A549 (cell line): ENCODE results near the gene PSMC3IP.

Experiments
- CEBPB ChIP-seq, 2 experiments: fragments of >200 bp in 1 of 2; sonication (Bioruptor Twin) in 1 of 2; formaldehyde crosslinking in 1 of 2; IDR thresholded peaks; 2 replicates each; pipeline ENCODE4 v1.6.1; 2012 to 2016
- CHD4 ChIP-seq: fragments of 200-600 bp; sonication (generic); IDR thresholded peaks from 2 replicates; pipeline ENCODE4 v1.6.1; 2016; ENCODE audit warnings: antibody characterized with exemption, mild to moderate bottlenecking, borderline replicate concordance
- EP300 ChIP-seq, 2 experiments: fragments of >200 bp; sonication (Bioruptor Twin); formaldehyde crosslinking; IDR thresholded peaks; 2 replicates in 1 of 2; 3 replicates in 1 of 2; pipeline ENCODE4 v1.6.1; 2016 to 2017
- FOSB ChIP-seq: fragments of 250-450 bp; sonication (Bioruptor Pico); IDR thresholded peaks from 2 replicates; pipeline ENCODE4 v1.5.0; 2020; ENCODE audit warnings: mild to moderate bottlenecking, moderate library complexity
- PHF8 ChIP-seq: fragments of 200-600 bp; sonication (generic); IDR thresholded peaks from 2 replicates; pipeline ENCODE4 v1.6.1; 2016; ENCODE audit warnings: low read depth, mild to moderate bottlenecking, antibody characterized with exemption, moderate library complexity, borderline replicate concordance
- POLR2A ChIP-seq: IDR thresholded peaks from 2 replicates; pipeline ENCODE4 v1.6.1; 2012; ENCODE audit warnings: mild to moderate bottlenecking, low read length
- RAD21 ChIP-seq, 2 experiments: fragments of >200 bp in 1 of 2; sonication (Bioruptor Twin) in 1 of 2; formaldehyde crosslinking in 1 of 2; IDR thresholded peaks in 1 of 2; conservative IDR thresholded peaks in 1 of 2; 2 replicates in 1 of 2; 3 replicates in 1 of 2; pipeline ENCODE4 v1.6.1; 2012 to 2018; ENCODE audit warnings: inconsistent platforms in 1 of 2
- RARB ChIP-seq: fragments of 250-450 bp; sonication (Bioruptor Pico); IDR thresholded peaks from 2 replicates; pipeline ENCODE4 v1.8.0; 2021; ENCODE audit warnings: mild to moderate bottlenecking, moderate library complexity
- SMC3 ChIP-seq: fragments of >200 bp; sonication (Bioruptor Twin); formaldehyde crosslinking; IDR thresholded peaks from 3 replicates; pipeline ENCODE4 v1.6.1; 2018; ENCODE audit warnings: inconsistent platforms
- TF ChIP-seq, protein P1 (sequence below): fragments of >200 bp; sonication (Bioruptor Twin); formaldehyde crosslinking; IDR thresholded peaks from 3 replicates; pipeline ENCODE4 v1.5.1; 2016
- TF ChIP-seq, protein P2 (sequence below): fragments of 450-650 bp; IDR thresholded peaks from 2 replicates; pipeline ENCODE4 v1.6.1; 2014; ENCODE audit warnings: antibody characterized with exemption
- TF ChIP-seq, protein P3 (sequence below): fragments of 200-600 bp; sonication (generic); IDR thresholded peaks from 2 replicates; pipeline ENCODE4 v1.6.1; 2016; ENCODE audit warnings: antibody characterized with exemption, mild to moderate bottlenecking, moderate library complexity

- TF ChIP-seq, protein P1, sequence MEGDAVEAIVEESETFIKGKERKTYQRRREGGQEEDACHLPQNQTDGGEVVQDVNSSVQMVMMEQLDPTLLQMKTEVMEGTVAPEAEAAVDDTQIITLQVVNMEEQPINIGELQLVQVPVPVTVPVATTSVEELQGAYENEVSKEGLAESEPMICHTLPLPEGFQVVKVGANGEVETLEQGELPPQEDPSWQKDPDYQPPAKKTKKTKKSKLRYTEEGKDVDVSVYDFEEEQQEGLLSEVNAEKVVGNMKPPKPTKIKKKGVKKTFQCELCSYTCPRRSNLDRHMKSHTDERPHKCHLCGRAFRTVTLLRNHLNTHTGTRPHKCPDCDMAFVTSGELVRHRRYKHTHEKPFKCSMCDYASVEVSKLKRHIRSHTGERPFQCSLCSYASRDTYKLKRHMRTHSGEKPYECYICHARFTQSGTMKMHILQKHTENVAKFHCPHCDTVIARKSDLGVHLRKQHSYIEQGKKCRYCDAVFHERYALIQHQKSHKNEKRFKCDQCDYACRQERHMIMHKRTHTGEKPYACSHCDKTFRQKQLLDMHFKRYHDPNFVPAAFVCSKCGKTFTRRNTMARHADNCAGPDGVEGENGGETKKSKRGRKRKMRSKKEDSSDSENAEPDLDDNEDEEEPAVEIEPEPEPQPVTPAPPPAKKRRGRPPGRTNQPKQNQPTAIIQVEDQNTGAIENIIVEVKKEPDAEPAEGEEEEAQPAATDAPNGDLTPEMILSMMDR = peak; percentile 50; the same call in 2 of the 3 replicates
- TF ChIP-seq POLR2A (peak; percentile 57), PHF8 (0 out of 2 replicates have a peak, but pooled peaks have one; percentile 40), FOSB (no peak), EP300 (IDR thresholded peaks at IDR 0.05) (no peak), SMC3 (no peak), CEBPB (IDR thresholded peaks at IDR 0.05) (no peak), RAD21 (conservative IDR thresholded peaks at IDR 0.05 in 1 of 2, IDR thresholded peaks at IDR 0.05 in 1 of 2) (peak; percentile 33 to 52), RARB (CRISPR knock-in tag) (0 out of 2 replicates have a peak, but pooled peaks have one; percentile 40), CHD4 (no peak)
- TF ChIP-seq, protein P2, sequence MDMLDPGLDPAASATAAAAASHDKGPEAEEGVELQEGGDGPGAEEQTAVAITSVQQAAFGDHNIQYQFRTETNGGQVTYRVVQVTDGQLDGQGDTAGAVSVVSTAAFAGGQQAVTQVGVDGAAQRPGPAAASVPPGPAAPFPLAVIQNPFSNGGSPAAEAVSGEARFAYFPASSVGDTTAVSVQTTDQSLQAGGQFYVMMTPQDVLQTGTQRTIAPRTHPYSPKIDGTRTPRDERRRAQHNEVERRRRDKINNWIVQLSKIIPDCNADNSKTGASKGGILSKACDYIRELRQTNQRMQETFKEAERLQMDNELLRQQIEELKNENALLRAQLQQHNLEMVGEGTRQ = no peak
- TF ChIP-seq, protein P3, sequence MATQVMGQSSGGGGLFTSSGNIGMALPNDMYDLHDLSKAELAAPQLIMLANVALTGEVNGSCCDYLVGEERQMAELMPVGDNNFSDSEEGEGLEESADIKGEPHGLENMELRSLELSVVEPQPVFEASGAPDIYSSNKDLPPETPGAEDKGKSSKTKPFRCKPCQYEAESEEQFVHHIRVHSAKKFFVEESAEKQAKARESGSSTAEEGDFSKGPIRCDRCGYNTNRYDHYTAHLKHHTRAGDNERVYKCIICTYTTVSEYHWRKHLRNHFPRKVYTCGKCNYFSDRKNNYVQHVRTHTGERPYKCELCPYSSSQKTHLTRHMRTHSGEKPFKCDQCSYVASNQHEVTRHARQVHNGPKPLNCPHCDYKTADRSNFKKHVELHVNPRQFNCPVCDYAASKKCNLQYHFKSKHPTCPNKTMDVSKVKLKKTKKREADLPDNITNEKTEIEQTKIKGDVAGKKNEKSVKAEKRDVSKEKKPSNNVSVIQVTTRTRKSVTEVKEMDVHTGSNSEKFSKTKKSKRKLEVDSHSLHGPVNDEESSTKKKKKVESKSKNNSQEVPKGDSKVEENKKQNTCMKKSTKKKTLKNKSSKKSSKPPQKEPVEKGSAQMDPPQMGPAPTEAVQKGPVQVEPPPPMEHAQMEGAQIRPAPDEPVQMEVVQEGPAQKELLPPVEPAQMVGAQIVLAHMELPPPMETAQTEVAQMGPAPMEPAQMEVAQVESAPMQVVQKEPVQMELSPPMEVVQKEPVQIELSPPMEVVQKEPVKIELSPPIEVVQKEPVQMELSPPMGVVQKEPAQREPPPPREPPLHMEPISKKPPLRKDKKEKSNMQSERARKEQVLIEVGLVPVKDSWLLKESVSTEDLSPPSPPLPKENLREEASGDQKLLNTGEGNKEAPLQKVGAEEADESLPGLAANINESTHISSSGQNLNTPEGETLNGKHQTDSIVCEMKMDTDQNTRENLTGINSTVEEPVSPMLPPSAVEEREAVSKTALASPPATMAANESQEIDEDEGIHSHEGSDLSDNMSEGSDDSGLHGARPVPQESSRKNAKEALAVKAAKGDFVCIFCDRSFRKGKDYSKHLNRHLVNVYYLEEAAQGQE = no peak
These were observed 45.8 kb downstream of the PSMC3IP start for GRCh38 chr17:42531455-42532354.
